Liver (tissue), 9 donors: Measurements from ENCODE around the gene THAP3. TPM values are rescaled to one million over a fixed set of nuclear protein-coding genes. Genes with fewer than 3 reads are reported as not detected.
"Not testable (repeated sequence)": the region's sequence is repeated elsewhere in the genome, so short reads cannot be mapped to it uniquely, and the experiment has no call there.

Experiments
- DNase-seq: peaks from one replicate; pipeline ENCODE4 v3.0.0-alpha.2; 2017; ENCODE audit warnings: low spot score
- H3K27ac ChIP-seq, 2 donors: one replicate each; pipeline ENCODE4 v1.7.0; 2013; ENCODE audit warnings: inconsistent platforms in 2 of 2, low read length in 2 of 2, control low read depth in 1 of 2, low read depth in 1 of 2, mild to moderate bottlenecking in 1 of 2
- H3K27me3 ChIP-seq, 4 donors: one replicate each; pipeline versions ENCODE4 v1.6.1 to v1.7.0; 2013; ENCODE audit warnings: low read length in 3 of 4, inconsistent platforms in 1 of 4, mild to moderate bottlenecking in 1 of 4, moderate library complexity in 1 of 4; ENCODE audit not compliant: control insufficient read depth in 4 of 4, insufficient read depth in 4 of 4
- H3K36me3 ChIP-seq, 4 donors: one replicate each; pipeline versions ENCODE4 v1.6.1 to v1.7.0; 2013; ENCODE audit warnings: low read length in 3 of 4, mild to moderate bottlenecking in 3 of 4, low read depth in 1 of 4, moderate library complexity in 1 of 4; ENCODE audit not compliant: control insufficient read depth in 4 of 4, insufficient read depth in 3 of 4
- H3K4me1 ChIP-seq, 4 donors: one replicate each; pipeline versions ENCODE4 v1.6.1 to v1.7.0; 2013; ENCODE audit warnings: low read length in 3 of 4, mild to moderate bottlenecking in 3 of 4, moderate library complexity in 1 of 4; ENCODE audit not compliant: control insufficient read depth in 4 of 4, insufficient read depth in 4 of 4
- H3K4me3 ChIP-seq, 3 donors: one replicate each; pipeline versions ENCODE4 v1.6.1 to v1.7.0; 2013; ENCODE audit warnings: low read length in 3 of 3, control low read depth in 1 of 3, low read depth in 1 of 3, mild to moderate bottlenecking in 1 of 3
- H3K9ac ChIP-seq, 2 donors: one replicate each; pipeline ENCODE4 v1.7.0; 2013; ENCODE audit warnings: low read length in 2 of 2, mild to moderate bottlenecking in 2 of 2, moderate library complexity in 2 of 2, control low read depth in 1 of 2, low read depth in 1 of 2
- H3K9me3 ChIP-seq, 4 donors: one replicate each; pipeline versions ENCODE4 v1.6.1 to v1.7.0; 2013; ENCODE audit warnings: low read length in 3 of 4; ENCODE audit not compliant: control insufficient read depth in 4 of 4
- ATF3 ChIP-seq: IDR thresholded peaks from 2 replicates; pipeline ENCODE4 v1.6.1; 2016; ENCODE audit warnings: antibody characterized with exemption
- CTCF ChIP-seq: fragments of 150-350 bp; IDR thresholded peaks from 2 replicates; pipeline ENCODE4 v1.5.1; 2017; ENCODE audit warnings: improper control_type of control experiment, low read depth, low read length; ENCODE audit not compliant: missing input control
- FOXA1 ChIP-seq: IDR thresholded peaks from 2 replicates; pipeline ENCODE4 v1.6.1; 2016; ENCODE audit warnings: antibody characterized with exemption
- FOXA2 ChIP-seq: IDR thresholded peaks from 2 replicates; pipeline ENCODE4 v1.6.1; 2016; ENCODE audit warnings: antibody characterized with exemption
- HNF4G ChIP-seq: IDR thresholded peaks from 2 replicates; pipeline ENCODE4 v1.6.1; 2016; ENCODE audit warnings: antibody characterized with exemption
- JUND ChIP-seq, 2 donors: IDR thresholded peaks; 2 replicates each; pipeline ENCODE4 v1.6.1; 2016; ENCODE audit warnings: antibody characterized with exemption in 2 of 2
- MAX ChIP-seq: IDR thresholded peaks from 2 replicates; pipeline ENCODE4 v1.6.1; 2016; ENCODE audit warnings: antibody characterized with exemption
- NR2F2 ChIP-seq: IDR thresholded peaks from 2 replicates; pipeline ENCODE4 v1.6.1; 2016; ENCODE audit warnings: antibody characterized with exemption
- RXRA ChIP-seq, 2 donors: IDR thresholded peaks; 2 replicates each; pipeline ENCODE4 v1.6.1; 2017 to 2018; ENCODE audit warnings: antibody characterized with exemption in 2 of 2, mild to moderate bottlenecking in 1 of 2
- SP1 ChIP-seq: IDR thresholded peaks from 2 replicates; pipeline ENCODE4 v1.6.1; 2018; ENCODE audit warnings: antibody characterized with exemption, mild to moderate bottlenecking
- TAF1 ChIP-seq: conservative IDR thresholded peaks from 2 replicates; pipeline ENCODE4 v1.6.1; 2016; ENCODE audit warnings: antibody characterized with exemption, mild to moderate bottlenecking
- ZBTB33 ChIP-seq: IDR thresholded peaks from 2 replicates; pipeline ENCODE4 v1.6.1; 2016; ENCODE audit warnings: antibody characterized with exemption
- WGBS: extraction: QIAGEN DNeasy Blood & Tissue Kit; methylation state at CpG from one replicate; pipeline ENCODE4 v1.1.7; 2013; 5-methylcytosine and 5-hydroxymethylcytosine counted together
- polyA plus RNA-seq, 2 donors: library from polyadenylated mRNA; stranded (reverse) in 1 of 2; unstranded in 1 of 2; fragments of 200-250 nt in 1 of 2; fragments of >200 nt in 1 of 2; fragmentation: Nextera tagmentation in 1 of 2; extraction: Ambion mirVana in 1 of 2; gene quantifications; one replicate each; pipeline versions ENCODE4 v1.2.1 to v1.2.3, GENCODE V29; 2013 to 2015
- total RNA-seq, 2 donors: library from RNA; depleted of rRNA; stranded (reverse); fragments of >200 nt; gene quantifications; one replicate each; pipeline ENCODE4 v1.2.3, GENCODE V29; 2014
- donor health status: healthy.
- donor health status: healthy.
- donor health status: healthy.
- donor health status: healthy.
- donor health status: healthy.

The THAP3 gene
- total and polyA plus RNA-seq, 4 donors, result 7.2 to 10.2 (median 8.6) TPM

GRCh38 chr1:6660415-6661049 is 35.9 kb downstream of the THAP3 start:
- Histone ChIP-seq H3K9ac (no peak overlapping the region), H3K27ac (no peak overlapping the region), H3K4me3 (no peak overlapping the region), H3K4me1 (no peaks in the 10 kb centered on the region), H3K9me3 (no peaks in the 10 kb centered on the region), H3K27me3 (no peaks in the 10 kb centered on the region), H3K36me3 (peaks cover 0 to 28% (median 6%) of the 10 kb centered on the region in 4 donors)
- WGBS, result 89% methylated on average over 7 of the region's 7 CpGs
- TF ChIP-seq TAF1 (no peak), RXRA (IDR thresholded peaks at IDR 0.05) (no peak)
- DNase-seq, result no peak

- H3K4me1 ChIP-seq, H3K4me3 ChIP-seq, H3K9me3 ChIP-seq, H3K27ac ChIP-seq, H3K27me3 ChIP-seq, H3K9ac ChIP-seq, DNase-seq: not testable (repeated sequence)
- peaks cover 1 to 38% (median 10%) of the 10 kb centered on the region in 4 donors for H3K36me3 ChIP-seq
- WGBS, result 98% methylated on average over 7 of the region's 7 CpGs
Measured at GRCh38 chr1:6662468-6662867, 37.8 kb downstream of the THAP3 start.

- Histone ChIP-seq H3K4me1 (no peaks in the 10 kb centered on the region), H3K36me3 (peaks cover 1 to 37% (median 13%) of the 10 kb centered on the region in 4 donors), H3K27ac (no peak overlapping the region), H3K27me3 (no peaks in the 10 kb centered on the region), H3K4me3 (no peak overlapping the region), H3K9me3 (no peaks in the 10 kb centered on the region), H3K9ac (no peak overlapping the region)
- no peak for TF ChIP-seq MAX
- TF ChIP-seq CTCF, result no peak
- TF ChIP-seq NR2F2, result no peak
- TF ChIP-seq ZBTB33, result no peak
- peak; percentile 64 for DNase-seq
- 93% methylated on average over 5 of the region's 5 CpGs for WGBS
Measured at GRCh38 chr1:6666696-6667095, 42.0 kb downstream of the THAP3 start.

- H3K9me3 ChIP-seq, result no peaks in the 10 kb centered on the region
- no peaks in the 10 kb centered on the region for H3K27me3 ChIP-seq
- WGBS, result 93% methylated on average over 6 of the region's 6 CpGs
- no peak overlapping the region for H3K27ac ChIP-seq
- peaks cover 1 to 37% (median 13%) of the 10 kb centered on the region in 4 donors for H3K36me3 ChIP-seq
- no peaks in the 10 kb centered on the region for H3K4me1 ChIP-seq
- no peak overlapping the region for H3K9ac ChIP-seq
- TF ChIP-seq FOXA1 (no peak), JUND (IDR thresholded peaks at IDR 0.05) (no peak), SP1 (no peak), NR2F2 (no peak), ATF3 (no peak), HNF4G (no peak), FOXA2 (no peak), TAF1 (no peak), MAX (no peak)
- H3K4me3 ChIP-seq, result no peak overlapping the region
- no peak for DNase-seq
Measured at GRCh38 chr1:6667139-6667538, 42.5 kb downstream of the THAP3 start.
